ENCODE data around the gene UBAC1.
"Not testable (repeated sequence)": the region's sequence is repeated elsewhere in the genome, so short reads cannot be mapped to it uniquely, and the experiment has no call there.

UBAC1 gene

DNA sequence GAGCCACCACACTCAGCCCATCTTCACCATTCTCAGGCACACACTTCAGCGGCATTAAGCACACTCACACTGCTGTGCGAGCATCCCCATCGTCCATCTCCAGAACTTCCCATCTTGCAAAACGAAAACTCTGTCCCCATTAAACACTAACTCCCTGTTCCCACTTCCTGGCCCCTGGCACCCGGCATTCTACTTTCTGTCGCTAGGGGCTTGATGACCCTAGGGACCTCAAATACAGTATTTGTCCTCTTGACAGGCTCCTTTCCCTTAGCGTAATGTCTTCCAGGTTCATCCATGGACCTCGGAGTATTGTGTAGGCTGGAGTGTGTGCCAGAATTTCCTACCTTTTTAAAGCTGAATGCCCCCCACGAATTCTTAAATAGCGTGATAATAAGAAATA, 14.7 kb upstream of the UBAC1 start:
- no peak for DNase-seq
- Mint-ChIP-seq H3K27ac (no peak overlapping the region), H3K36me3 (no peaks in the 10 kb centered on the region), H3K9me3 (no peaks in the 10 kb centered on the region), H3K27me3 (peaks cover 23 to 44% of the 10 kb centered on the region in 2 donors), H3K4me1 (peaks cover 5 to 13% of the 10 kb centered on the region in 2 donors), H3K4me3 (no peak overlapping the region)
- ATAC-seq (replicated peaks) = no peak

DNA sequence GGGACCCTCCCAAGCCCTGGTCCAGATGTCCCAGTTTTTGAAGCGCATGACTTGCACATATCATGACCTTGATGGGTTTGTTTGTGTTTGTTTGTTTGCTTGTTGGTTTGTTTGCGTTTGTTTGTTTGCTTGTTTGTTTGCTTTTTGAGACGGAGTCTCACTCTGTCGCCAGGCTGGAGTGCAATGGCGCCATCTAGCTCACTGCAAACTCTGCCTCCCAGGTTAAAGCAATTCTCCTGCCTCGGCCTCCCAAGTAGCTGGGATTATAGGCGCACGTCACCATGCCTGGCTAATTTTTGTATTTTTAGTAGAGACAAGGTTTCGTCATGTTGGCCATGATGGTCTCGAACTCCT, 13.0 kb upstream of the UBAC1 start:
- H3K9me3 Mint-ChIP-seq = no peaks in the 10 kb centered on the region
- no peak overlapping the region for H3K27ac Mint-ChIP-seq
- peaks cover 23 to 57% of the 10 kb centered on the region in 2 donors for H3K27me3 Mint-ChIP-seq
- H3K4me3 Mint-ChIP-seq = no peak overlapping the region
- H3K4me1 Mint-ChIP-seq = peaks cover 5 to 8% of the 10 kb centered on the region in 2 donors
- ATAC-seq (replicated peaks) (no peak), DNase-seq (no peak)
- no peaks in the 10 kb centered on the region for H3K36me3 Mint-ChIP-seq

DNA sequence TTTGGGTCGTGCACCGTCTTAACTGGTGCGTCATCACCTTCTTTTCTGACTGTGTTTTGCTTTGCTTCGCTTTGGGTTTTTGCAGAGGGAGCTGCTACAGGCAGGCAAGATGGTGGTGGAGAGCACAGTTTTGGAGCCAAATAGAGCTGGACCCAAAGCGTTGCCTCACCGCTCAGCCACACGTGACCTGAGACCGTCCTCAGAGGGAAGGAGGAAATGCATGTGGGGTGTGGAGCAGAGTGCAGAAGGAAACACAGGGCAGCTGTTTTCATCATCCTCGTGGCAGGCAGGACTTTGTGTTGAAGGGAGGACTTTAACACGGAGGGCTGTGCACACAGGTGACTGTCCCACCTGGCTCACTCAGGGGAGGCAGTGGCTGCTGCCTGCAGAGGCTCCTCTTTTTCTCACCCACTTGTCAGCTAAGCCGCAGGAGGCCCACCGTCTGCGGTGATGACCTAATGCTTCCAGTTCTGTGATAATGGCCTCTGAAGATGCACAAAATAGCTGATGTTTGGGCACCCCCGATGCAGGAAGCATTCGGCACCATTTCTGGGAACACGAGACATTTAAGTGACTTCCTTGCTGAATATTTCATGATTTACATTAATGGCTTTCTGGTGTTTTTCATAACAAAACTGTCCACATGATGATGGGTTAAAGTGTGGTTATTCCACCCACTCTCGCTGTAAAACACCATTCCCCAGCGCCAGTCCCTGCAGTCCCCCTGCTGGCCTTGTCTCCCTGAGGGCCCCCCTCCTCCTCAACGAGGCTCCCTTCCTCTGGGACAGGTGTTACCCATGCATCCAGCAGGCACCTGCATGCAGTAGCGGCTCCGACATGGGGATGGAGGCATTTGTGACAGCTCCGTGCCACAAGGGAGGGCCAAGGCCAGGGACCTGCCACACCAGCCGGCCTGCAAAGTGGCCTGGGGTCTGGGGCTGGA, 12.4 kb upstream of the UBAC1 start:
- Mint-ChIP-seq H3K4me3 (no peak overlapping the region), H3K27me3 (peaks cover 18 to 51% of the 10 kb centered on the region in 2 donors), H3K9me3 (no peaks in the 10 kb centered on the region), H3K4me1 (peaks cover 0 to 1% of the 10 kb centered on the region in 2 donors), H3K36me3 (no peaks in the 10 kb centered on the region), H3K27ac (no peak overlapping the region)
- DNase-seq (no peak), ATAC-seq (replicated peaks) (no peak)

DNA sequence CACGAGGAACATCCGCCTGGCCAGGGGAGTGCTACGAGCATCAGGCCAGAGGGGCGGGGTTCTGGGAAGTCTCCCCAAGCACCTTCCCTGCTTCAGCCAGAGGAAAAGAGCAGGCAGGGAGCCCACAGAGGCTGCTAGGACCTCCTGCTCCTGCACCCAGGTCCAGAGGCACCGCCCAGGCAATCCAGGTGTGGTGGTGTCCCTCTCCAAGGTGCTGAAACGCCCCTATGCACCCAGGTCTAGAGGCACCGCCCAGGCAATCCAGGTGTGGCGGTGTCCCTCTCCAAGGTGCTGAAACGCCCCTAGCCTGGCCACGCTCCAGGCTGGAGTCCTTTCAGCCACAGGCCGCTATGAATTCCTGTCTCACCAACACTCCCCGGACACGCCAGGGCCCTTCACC, 10.7 kb upstream of the UBAC1 start:
- Mint-ChIP-seq H3K36me3 (no peaks in the 10 kb centered on the region), H3K4me3 (no peak overlapping the region), H3K4me1 (peaks cover 8 to 10% of the 10 kb centered on the region in 2 donors), H3K27ac (no peak overlapping the region), H3K27me3 (peaks cover 21 to 53% of the 10 kb centered on the region in 2 donors), H3K9me3 (no peaks in the 10 kb centered on the region)
- DNase-seq = no peak
- ATAC-seq (replicated peaks) = no peak

DNA sequence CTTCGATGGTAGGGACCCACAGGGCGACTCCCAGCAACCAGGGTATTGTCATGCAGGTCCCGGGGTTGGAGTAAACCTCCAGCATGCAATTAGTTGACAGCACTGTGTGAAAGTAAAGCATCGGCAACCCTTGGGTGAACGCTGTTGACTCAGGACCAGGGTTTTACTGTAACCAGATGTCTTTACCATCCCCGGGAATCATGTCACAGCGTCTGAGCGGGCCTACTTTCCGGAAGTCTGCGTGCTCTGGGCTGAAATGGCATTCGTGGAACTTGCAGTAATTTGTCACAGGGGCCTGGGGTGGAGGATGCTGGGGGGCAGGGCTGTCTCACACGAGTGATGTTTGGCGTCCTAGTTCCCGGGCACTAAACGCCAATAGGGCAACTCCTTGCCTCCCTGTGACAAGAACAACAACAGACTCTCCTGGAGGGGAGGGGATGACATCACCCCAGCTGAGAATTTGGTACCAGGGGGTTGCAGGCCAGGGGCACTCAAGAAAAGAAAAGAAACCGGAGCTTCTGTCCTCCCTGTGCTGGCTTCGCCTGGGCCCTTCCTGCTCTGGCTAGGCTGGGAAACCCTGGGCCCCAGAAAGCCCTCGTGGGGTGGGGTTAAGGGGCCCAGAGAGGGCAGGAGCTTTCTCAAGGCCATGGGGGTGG, 10.1 kb upstream of the UBAC1 start:
- Mint-ChIP-seq H3K9me3 (no peaks in the 10 kb centered on the region), H3K27ac (no peak overlapping the region), H3K4me3 (no peak overlapping the region), H3K27me3 (peaks cover 15 to 48% of the 10 kb centered on the region in 2 donors), H3K36me3 (no peaks in the 10 kb centered on the region), H3K4me1 (peaks cover 8 to 10% of the 10 kb centered on the region in 2 donors)
- DNase-seq (no peak), ATAC-seq (replicated peaks) (no peak)

DNA sequence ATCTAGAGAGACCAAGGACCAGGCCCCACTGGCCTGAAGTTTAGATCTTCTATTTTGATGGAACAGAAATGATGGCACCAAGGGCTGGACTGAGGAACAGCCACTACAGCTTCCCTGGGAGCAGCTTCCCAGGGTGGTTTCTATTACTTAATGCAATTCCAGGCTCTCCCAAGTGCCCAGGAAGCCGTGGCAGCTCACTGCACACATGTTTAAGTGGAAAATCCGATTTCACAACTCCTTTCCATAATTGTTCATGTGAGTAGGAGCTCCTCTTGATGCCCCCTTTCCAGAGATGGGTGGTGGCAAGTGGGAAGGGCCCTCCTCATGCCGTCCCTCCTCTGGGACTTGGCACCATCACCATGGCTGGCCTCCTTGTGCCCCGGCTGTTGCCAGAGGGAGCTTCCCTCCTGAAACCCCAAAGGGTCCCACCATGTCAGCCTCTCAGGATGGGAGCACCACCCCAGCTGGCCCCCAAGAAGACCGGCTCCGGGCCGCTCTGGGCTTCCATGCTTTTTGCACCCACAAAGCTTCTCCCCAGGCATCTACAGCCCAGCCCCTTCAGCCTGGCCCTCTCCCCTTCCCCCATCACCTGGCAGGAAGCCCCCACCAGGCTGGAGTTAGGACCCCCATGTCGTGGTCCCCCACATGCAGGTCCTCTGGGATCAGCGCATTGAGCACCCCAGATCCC, 9.1 kb upstream of the UBAC1 start:
- H3K9me3 Mint-ChIP-seq = no peaks in the 10 kb centered on the region
- DNase-seq (no peak), ATAC-seq (replicated peaks) (no peak)
- H3K36me3 Mint-ChIP-seq = no peaks in the 10 kb centered on the region
- no peak overlapping the region for H3K4me3 Mint-ChIP-seq
- peaks cover 14 to 42% of the 10 kb centered on the region in 2 donors for H3K27me3 Mint-ChIP-seq
- H3K4me1 Mint-ChIP-seq = peaks cover 8 to 10% of the 10 kb centered on the region in 2 donors
- H3K27ac Mint-ChIP-seq = no peak overlapping the region

DNA sequence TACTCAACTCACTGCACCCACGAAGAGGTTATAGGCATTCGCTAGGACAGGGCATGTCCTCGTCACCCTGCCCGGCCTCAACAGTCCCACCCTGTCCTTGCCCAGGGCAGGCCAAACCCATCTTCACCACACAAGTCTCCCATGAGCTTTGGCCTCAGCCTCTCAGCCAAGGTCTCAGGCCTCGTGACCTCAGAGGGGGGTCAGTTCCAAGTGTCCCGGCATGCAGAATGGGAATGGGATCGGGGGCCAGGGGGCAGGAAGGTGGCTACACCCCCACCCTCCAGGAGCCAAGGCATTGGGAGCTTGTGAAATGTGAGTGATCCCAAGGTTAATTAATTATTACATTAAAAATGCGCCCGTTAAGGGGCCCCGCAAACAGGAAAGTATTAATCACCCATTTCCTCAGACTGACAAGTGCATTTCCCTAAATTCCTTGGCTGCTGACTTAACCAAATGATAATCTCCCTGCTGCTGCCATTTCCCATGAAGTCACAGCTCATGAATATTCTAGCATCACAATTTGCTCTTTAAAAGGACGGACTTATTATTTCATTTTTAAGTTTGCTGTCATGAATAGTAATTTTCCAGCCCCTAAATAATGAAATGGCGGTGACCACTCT, 8.0 kb upstream of the UBAC1 start:
- no peak for DNase-seq
- no peak overlapping the region for H3K27ac Mint-ChIP-seq
- no peaks in the 10 kb centered on the region for H3K36me3 Mint-ChIP-seq
- ATAC-seq (replicated peaks) = no peak
- H3K9me3 Mint-ChIP-seq = no peaks in the 10 kb centered on the region
- H3K27me3 Mint-ChIP-seq = peaks cover 7 to 33% of the 10 kb centered on the region in 2 donors
- peaks cover 8 to 10% of the 10 kb centered on the region in 2 donors for H3K4me1 Mint-ChIP-seq
- no peak overlapping the region for H3K4me3 Mint-ChIP-seq

DNA sequence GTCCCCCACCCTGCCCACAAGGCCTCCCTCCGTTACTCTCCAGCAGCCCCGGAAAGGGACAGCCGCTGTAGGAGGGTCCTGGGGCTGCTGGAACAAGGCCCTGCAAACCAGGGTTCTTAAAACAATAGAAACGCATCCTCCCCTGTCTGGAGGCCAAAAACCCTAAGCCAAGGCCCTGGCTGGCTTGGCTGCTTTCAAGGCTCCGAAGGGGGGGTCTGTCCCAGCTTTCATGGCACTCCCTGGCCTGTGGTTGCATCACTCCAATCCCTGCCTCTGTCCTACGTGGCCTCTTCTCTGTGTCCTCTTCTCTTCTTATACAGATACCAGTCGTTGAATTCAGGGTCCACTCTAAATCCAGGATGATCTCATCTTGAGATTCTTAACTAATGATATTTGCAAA, 7.4 kb upstream of the UBAC1 start:
- H3K27me3 Mint-ChIP-seq = peaks cover 13 to 34% of the 10 kb centered on the region in 2 donors

DNA sequence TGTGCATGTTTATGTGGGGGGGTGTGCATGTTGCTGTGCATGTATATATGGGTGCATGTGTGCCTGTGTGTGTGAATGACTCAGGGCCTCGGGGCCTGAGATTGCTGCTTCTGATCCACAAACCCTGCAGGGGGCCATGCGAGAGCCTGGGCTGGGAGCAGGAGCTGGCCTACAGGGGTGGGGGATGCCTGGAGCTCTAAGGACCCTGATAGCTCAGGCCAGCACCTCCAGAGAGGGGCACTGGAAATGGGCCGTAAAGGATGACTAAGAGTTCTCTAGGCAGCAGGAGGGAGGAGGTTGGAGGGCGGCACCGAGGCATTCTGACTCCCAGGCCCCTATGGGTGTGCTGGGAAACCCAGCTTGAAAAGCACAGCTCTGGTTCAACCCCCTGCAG, 6.9 kb upstream of the UBAC1 start:
- peaks cover 16 to 35% of the 10 kb centered on the region in 2 donors for H3K27me3 Mint-ChIP-seq
- no peaks in the 10 kb centered on the region for H3K36me3 Mint-ChIP-seq
- no peaks in the 10 kb centered on the region for H3K9me3 Mint-ChIP-seq
- peaks cover 8 to 10% of the 10 kb centered on the region in 2 donors for H3K4me1 Mint-ChIP-seq
- ATAC-seq (replicated peaks) (no peak), DNase-seq (no peak)
- H3K4me3 Mint-ChIP-seq = no peak overlapping the region
- H3K27ac Mint-ChIP-seq = no peak overlapping the region

More for the DNA sequence above, 7.4 kb upstream of the UBAC1 start:
- Mint-ChIP-seq H3K9me3 (no peaks in the 10 kb centered on the region), H3K36me3 (no peaks in the 10 kb centered on the region), H3K27ac (no peak overlapping the region), H3K4me1 (peaks cover 8 to 10% of the 10 kb centered on the region in 2 donors), H3K4me3 (no peak overlapping the region)
- DNase-seq = no peak
- no peak for ATAC-seq (replicated peaks)

DNA sequence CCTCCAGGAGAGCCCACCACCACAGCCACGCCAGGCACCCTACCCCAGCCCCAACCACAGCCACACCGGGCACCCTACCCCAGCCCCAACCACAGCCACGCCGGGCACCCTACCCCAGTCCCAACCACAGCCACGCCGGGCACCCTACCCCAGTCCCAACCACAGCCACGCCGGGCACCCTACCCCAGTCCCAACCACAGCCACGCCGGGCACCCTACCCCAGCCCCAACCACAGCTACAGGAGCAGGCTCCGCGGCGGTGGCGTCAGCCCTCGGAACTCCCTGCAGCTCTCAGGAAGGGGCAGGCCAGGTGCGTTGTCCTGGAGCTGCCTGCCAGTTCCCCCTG, 5.7 kb upstream of the UBAC1 start:
- not testable (repeated sequence) for ATAC-seq (replicated peaks); DNase-seq; H3K4me3 Mint-ChIP-seq; H3K36me3 Mint-ChIP-seq; H3K9me3 Mint-ChIP-seq; H3K27ac Mint-ChIP-seq
- Mint-ChIP-seq H3K27me3 (peaks cover 22 to 33% of the 10 kb centered on the region in 2 donors), H3K4me1 (peaks cover 19 to 22% of the 10 kb centered on the region in 2 donors)

DNA sequence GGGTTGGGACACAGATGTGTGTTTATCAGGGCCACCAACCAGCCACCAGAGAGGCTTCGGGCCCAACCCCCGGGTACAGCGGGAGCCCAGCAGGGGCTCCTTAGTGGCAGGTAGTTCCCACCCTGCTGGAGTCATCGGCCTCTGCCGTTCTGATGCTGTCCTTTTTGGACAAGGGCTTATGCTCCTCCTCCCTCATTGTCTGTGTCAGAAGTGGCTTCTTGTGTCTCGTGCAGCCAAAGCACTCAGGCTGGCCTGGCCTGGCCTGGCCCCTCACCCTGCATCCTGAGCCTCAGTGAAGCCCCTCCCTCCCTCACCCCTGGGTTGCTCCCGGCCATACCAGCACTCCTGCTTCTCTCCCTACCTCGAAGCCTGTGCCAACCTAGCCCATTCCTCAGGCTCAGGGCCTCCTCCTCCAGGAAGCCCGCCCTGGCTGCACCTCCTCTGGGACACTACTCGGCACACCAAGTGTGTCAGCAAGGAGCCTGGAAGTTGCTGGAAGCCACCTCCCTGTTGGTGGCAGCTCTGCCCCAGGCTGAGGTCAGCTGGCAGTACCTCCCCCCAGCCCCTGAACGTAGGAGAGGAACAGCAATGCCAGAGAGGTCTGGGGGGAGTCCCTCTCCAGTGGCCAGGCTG, 4.1 kb upstream of the UBAC1 start:
- no peak for ATAC-seq (replicated peaks)
- Mint-ChIP-seq H3K27ac (no peak overlapping the region), H3K36me3 (no peaks in the 10 kb centered on the region), H3K4me3 (no peak overlapping the region), H3K27me3 (peaks cover 22% of the 10 kb centered on the region in 2 donors), H3K4me1 (peaks cover 23 to 31% of the 10 kb centered on the region in 2 donors), H3K9me3 (no peaks in the 10 kb centered on the region)
- no peak for DNase-seq

DNA sequence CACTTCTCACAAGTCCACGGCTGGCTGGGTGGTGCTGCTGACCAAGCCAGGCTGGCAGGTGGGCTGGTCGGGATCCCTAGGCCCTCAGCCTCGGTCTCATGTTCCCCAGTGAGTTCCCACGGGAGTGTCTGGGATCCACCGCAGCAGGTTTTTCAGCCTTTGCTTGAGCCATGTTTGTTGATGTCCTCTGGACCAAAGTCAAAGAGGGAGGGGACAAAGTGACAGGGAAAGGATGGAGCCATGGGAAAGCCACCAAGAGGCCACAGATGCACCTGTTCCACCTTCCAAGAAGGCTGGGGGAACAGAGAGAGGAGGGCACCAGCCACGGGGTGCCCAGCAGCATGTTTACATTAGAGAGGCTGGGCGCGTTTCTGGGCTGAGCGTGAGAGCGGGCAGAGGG, 2.8 kb upstream of the UBAC1 start:
- Mint-ChIP-seq H3K27me3 (peaks cover 14 to 22% of the 10 kb centered on the region in 2 donors), H3K4me1 (peaks cover 28 to 41% of the 10 kb centered on the region in 2 donors), H3K4me3 (no peak overlapping the region), H3K27ac (no peak overlapping the region), H3K36me3 (no peaks in the 10 kb centered on the region), H3K9me3 (no peaks in the 10 kb centered on the region)
- no peak for DNase-seq
- no peak for ATAC-seq (replicated peaks)

DNA sequence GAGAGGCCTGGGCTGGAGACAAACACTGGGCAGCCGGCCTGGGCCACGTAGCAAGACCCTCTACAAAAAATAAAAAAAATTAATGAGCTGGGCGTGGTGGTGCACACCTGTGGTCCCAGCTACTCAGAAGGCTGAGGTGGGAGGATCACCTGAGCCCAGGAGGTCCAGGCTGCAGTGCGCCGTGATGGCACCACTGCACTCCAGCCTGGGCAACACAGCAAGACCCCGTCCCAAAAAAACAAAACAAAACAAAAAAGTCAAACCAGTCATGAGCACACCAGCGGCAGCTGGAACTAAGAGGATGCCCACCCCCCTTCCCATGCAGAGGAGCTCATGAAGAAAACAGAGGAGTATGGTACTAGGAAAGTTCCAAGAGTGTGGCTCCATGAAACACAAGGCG, 2.2 kb upstream of the UBAC1 start:
- Mint-ChIP-seq H3K36me3 (no peaks in the 10 kb centered on the region), H3K27ac (no peak overlapping the region), H3K4me3 (peak overlapping the region in 1 of 2 donors; percentile 10), H3K27me3 (peaks cover 14 to 22% of the 10 kb centered on the region in 2 donors), H3K9me3 (no peaks in the 10 kb centered on the region), H3K4me1 (peaks cover 31 to 47% of the 10 kb centered on the region in 2 donors)
- DNase-seq (no peak), ATAC-seq (replicated peaks) (no peak)

All from stimulated activated naive B cell treated with anti-CD40 and anti-IgM and Interleukin-4, amounts not matched to agents 10 μg/mL and 1 μg/mL and 100 μg/mL, for 72 hours (primary cell).